ELR (cell line): Measurements from ENCODE around the gene CRYBA1.

Experiments used
- DNase-seq: peaks from one replicate; pipeline ENCODE4 v3.0.0-alpha.2; 2015; ENCODE audit warnings: low read depth

Gene CRYBA1

DNA sequence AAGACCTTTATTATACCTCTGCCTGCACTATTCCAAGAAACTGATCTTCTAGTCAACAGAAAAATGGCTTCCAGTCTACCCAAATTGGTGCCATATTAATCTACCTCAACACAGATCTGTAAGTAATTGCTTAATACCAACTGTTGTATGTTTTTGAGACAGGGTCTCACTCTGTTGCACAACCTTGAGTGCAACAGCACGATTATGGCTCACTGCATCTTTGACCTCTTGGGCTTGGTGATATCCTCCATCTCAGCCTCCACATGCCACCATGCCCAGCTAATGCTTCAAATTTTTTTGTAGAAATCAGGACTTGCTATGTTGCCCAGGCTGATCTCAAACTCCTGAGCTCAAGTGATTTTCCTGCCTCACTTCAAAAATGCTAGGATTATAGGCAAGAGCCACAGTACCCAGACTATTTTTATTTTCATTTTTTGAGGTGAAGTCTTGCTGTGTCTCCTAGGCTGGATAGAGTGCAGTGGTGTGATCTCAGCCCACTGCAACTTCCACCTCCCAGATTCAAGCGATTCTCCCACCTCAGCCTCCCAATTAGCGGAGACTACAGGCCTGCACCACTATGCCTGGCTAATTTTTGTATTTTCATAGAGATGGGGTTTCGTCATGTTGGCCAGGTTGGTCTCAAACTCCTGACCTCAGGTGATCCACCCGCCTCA lies 32.9 kb downstream of the CRYBA1 start:
- DNase-seq: no peak

DNA sequence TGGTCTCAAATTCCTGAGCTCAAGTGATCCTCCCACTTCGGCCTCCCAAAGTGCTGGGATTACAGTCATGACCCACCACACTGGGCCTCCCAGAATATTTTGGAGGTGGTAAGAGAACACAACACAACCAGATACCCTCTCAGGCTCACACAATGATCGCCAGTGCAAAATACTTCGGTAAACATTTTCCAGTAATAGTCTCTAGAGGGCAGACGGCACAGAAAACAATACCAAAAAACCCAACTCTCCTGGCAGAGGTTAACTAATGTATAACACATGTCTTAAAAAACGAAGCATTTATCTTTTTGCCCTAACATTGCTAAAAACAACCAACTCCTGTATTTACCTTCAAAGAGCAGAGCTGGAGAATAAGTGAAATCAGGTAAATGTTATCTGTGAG lies 36.8 kb downstream of the CRYBA1 start:
- peak; percentile 36 for DNase-seq

DNA sequence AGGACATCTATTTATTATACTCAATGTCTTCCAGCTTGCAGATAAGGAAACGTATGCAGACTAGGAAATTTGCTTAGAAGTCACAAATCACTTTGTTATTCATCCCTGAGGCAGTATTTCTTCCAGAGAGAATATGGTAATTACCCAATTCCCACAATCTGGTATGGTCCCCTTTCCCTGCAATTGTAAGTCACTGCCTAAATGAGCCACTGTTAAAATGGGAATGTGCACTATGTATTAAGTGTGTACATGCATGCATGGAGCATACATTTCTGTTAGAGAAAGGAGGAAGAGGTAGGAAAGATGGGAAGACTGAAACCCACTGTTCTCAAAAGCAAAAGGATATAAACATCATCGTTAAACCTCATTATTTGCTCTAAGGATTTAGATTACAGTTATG lies 37.3 kb downstream of the CRYBA1 start:
- no peak for DNase-seq

DNA sequence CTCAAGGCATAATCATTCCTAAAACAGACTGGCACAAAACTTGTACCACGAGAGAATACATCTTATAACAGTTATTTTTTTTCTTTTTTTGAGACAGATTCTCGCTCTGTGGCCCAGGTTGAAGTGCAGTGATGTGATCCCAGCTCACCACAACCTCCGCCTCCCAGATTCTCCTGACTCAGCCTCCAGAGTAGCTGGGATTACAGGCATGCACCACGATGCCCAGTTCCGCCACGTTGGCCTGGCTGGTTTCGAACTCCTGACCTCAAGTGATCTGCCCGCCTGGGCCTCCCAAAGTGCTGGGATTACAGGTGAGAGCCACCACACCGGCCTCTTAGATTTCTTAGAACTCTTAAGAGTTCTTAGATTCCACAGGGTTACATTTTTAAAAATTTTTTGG lies 43.2 kb downstream of the CRYBA1 start:
- DNase-seq: peak; percentile 10

DNA sequence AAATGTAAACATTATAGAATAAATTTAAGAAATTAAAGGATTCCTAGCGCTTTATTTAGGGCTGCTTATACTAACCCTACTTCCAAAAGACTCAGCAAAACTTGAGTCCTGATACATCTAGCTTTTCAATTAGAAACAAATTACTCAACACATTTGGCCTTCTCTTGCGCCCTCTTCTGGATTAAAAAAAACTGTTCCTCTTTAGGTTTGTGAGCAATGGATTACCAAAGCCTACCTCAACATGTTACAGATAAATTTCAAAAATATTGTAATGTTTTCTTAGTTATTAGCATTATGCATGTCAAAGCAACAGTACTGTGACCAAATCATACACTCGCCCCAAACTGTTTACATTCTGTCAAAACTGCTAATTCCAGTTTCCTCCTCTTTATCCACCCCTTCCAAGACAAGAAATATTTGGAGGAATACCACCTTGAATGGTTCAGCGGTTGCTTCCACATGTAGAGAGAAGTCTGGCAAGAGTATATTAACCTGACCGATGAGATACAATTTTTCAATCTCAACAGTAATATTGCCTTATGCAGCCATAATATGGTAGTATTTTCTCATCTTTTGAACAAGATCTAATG lies 44.6 kb downstream of the CRYBA1 start:
- peak; percentile 84 for DNase-seq

DNA sequence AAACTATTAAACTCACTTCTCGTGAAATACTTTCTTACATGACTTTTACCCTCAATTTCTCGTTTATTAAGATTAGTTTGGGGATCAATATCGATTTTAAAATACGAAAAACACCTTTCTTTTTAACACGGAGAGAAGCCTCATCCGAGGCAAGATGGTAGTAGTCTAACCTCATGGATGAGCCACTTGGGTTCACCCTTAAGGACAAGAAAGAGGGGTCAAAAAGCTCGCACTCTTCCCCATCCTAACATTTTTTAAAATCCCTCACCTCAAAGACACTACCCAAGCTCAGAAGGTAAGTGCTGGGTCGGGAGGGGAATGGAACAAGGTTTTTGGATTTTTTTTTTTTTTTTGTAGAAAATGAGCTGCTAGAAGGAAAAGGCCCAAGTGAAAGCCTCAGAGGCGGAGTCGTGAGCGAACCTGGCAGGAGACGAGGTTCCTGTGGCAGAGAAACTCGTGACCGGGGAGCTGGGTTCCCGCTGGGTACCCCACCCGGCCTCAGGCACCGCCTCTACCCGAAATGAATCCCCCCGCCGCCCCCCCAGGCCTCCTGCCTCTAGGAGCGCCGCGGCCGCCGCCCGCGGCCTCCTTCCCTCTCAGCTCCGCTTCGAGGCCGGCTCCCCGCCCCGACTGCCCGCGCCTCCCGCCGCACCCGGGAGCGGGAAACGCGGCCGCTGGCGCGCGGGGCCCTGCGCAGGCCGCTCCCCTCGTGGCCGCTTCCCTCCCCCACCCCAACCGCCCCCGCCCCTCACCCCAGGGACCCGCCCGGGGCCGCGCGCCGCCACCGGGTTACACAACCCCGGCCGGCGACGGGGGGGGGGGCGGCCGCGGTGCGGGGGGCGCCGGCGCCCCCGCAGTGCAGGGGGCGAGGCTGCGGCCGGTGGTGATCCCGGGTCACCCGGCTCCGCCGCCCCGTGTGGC lies 45.7 kb downstream of the CRYBA1 start:
- DNase-seq: peak; percentile 65

DNA sequence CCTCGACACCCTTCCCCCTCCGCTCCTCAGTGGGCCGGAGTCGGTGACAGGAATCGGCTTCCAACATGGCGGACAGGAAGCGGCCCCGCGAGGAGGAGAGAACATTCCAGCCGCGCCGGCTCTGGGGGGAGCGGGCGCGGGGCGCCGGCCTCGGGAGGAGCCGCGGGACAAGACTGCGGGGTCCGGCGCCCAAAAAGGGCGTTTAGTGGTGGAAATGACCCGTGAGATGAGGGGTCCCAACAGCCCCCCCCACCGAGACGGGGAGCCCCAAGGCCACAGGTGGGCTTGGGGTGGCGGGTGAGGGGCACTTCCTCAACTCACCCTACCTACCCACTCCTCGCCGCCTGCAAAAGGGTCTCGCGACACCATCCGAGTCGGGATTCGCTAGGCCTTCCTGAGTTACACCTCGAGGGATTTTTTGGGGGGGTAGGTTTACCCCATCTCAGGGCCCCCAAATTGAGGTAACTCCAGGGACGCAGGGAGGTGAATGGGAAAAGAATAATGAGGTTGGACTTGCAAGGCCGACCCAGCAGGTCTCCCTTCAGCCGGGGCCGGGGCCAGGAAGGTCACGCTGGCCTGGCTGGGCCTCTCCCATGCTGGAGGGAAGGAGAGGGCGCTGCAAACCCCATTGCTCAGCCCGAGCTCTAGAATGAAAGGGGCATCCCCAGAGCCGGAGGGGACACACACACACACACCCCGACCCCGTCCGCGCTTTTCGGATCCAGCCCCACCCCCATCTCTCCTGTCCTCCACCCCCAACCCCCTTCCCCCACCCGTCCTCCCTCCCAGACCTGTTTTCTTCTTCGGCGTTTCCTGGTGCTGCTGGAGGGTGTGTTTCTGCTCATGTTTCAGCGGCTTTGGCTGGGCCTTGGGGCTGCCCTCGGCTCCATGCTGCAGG lies 46.6 kb downstream of the CRYBA1 start:
- peak; percentile 77 for DNase-seq

DNA sequence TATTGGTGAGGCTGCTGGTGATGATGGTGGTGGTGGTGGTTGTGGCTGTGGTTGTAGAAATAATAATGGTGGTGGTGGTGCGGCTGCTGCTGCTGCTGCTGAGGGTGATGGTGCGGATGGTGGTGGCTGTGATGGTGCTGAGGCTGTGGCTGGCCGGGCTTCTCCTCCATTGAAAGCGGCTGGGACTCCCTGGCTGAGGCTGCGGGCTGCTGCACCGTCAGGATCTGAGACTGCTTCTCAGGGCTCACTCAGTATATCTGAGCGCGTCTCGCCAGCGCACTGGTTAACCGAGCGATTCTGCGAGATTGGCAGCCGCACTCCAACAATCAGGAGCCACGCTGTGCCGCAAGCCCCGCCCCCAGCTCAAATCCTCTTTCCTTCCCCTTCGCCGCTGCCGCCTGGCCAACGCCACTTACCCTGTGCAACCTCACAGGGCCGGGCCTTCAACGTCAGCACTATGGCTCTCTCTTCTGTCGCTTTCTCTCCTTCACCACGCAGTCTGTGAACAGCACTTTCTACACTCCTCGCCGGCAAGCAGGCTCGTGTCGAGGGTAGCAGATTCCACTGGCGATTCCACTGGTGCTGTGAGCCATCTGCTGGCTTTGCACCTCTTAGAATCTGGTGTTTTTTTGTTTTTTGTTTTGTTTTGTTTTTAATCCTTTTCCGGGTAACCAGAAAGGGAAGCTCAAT lies 47.4 kb downstream of the CRYBA1 start, which contains the start of gene NUFIP2:
NUFIP2 (minus strand) TSS at position 259 of the 690 bp plus-strand sequence; CDS start at position 170, 89 bp downstream.
- DNase-seq: peak; percentile 99

DNA sequence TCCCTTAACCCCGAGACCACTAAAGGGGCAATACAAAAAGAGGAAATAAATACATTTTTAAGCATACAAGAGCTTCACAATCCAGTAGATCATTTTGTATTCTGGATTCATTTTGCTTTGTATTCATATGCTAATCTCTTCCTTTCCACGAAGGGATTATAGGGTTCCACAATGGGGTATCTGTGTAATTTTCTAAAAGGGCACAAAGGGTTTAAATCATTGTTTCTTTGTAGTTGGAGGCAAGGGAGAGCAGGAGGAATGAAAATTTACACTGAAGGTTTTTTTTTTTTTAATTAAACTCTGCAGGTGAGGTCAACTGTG lies 47.9 kb downstream of the CRYBA1 start:
- DNase-seq: no peak

DNA sequence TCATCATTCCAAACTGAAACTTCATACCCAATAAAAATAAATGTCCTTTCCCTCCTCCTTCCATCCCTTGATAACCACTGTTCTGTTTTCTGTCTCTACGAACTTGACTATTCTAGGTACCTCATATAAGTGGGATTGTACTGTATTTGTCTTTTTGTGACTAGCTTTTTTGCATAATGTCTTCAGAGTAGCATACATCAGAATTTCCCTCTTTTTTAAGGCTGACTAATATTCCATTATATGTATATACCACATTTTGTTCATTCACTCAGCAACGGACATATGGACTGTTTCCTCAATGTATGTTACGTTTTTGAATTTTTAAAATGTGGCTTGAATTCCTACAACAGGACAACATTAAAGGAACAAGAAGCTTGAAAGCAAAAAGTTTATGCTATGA lies 48.8 kb downstream of the CRYBA1 start:
- DNase-seq: no peak

DNA sequence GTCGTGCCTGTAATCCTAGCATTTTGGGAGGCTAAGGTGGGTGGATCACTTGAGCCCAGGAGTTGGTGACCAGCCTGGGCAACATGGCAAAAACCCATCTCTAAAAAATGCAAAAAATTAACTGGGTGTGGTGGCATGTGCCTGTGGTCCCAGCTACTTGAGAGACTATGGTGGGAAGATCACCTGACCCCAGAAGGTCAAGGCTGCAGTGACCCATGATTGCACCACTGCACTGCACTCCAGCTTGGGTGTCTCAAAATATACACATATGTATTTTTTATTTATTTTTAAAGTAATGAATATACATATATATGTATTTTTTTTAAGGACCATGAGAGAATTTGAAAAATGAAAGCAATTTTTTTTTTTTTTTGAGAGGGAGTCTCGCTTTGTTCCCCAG lies 52.4 kb downstream of the CRYBA1 start:
- DNase-seq: no peak

DNA sequence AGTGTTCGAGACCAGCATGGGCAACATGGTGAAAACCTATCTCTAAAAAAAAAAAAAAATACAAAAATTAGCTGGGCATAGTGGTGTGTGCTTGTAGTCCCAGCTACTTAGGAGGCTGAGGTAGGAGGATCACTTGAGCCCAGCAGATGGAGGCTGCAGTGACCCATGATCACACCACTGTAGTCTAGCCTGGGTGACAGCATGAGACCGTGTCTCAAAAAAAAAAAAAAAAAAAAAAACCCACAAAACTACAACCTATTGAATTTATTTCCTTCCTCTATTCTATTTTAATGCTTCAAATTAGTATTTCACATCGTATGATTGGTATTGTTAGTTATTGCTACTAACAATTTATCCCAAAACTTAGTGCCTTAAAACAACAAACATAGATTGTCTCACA lies 56.7 kb downstream of the CRYBA1 start:
- no peak for DNase-seq
